ENCODE results near the gene FKBP1C. TPM values are rescaled to one million over a fixed set of nuclear protein-coding genes. Genes with fewer than 3 reads are reported as not detected.

FKBP1C gene
- total RNA-seq, 4 donors from 2014 or later = 0.17 to 0.34 (median 0.32) TPM; not detected in 1

DNA sequence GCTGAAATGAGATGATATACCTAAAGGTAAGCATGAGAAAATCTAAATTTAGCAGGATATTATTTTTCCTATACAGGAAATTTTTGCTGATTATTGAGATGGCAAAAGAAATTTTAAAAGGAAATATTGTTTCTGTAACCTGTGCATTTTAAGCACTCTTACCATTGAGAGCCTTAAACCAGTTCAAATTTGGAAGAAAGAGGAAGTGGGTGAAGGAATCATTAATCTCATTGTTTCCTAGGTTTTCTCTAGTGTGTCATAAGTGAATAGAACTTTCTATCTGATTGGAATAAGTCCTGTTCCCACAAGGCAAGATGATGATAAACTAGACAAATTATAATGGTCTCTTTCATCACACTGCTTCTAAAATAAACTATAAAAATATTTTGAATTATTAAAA is 22.4 kb upstream of the FKBP1C start:
- intact Hi-C loops (cut with DNase I) = no loop called here
- H3K27ac ChIP-seq (replicated peaks in 1 of 4) = no peak overlapping the region
- no peaks in the 10 kb centered on the region for H3K27me3 ChIP-seq
- H3K4me3 ChIP-seq = no peak overlapping the region
- no peaks in the 10 kb centered on the region for H3K4me1 ChIP-seq
- H3K36me3 ChIP-seq = no peaks in the 10 kb centered on the region
- H3K9me3 ChIP-seq = no peaks in the 10 kb centered on the region
- no peak for TF ChIP-seq POLR2AphosphoS5 (IDR thresholded peaks at IDR 0.05)
- DNase-seq (ENCODE audit: extremely low spot score) = no peak

DNA sequence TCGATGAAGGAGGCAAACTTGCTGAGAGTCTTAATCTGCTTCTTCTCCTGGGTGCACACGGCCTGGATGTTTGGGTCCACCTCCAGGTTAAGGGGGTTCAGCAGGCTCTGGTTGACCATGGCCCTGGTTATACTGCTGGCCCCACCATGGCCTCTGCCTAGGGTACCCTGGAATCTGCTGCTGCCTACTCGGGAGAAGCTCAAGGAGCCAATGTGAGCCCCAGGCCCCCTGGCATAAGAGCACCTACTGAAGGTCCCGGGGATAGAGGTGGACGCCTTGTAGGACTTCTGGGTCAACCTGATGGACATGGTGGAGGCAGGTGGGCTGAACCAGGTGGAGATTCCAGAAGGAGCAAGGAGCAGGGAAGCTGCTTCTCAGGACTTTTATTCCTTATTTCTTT is 17.9 kb upstream of the FKBP1C start:
- WGBS = 100% methylated on average over 2 of the region's 5 CpGs
- Histone ChIP-seq H3K36me3 (no peaks in the 10 kb centered on the region), H3K27me3 (no peaks in the 10 kb centered on the region), H3K4me1 (no peaks in the 10 kb centered on the region), H3K4me3 (no peak overlapping the region), H3K27ac (replicated peaks in 1 of 4) (no peak overlapping the region), H3K9me3 (no peaks in the 10 kb centered on the region)
- DNase-seq (ENCODE audit: extremely low spot score) = no peak
- TF ChIP-seq POLR2A (IDR thresholded peaks at IDR 0.05; ENCODE audit: low read depth) = no peak
- TF ChIP-seq POLR2AphosphoS5 (IDR thresholded peaks at IDR 0.05) = no peak
- TF ChIP-seq, protein P1, sequence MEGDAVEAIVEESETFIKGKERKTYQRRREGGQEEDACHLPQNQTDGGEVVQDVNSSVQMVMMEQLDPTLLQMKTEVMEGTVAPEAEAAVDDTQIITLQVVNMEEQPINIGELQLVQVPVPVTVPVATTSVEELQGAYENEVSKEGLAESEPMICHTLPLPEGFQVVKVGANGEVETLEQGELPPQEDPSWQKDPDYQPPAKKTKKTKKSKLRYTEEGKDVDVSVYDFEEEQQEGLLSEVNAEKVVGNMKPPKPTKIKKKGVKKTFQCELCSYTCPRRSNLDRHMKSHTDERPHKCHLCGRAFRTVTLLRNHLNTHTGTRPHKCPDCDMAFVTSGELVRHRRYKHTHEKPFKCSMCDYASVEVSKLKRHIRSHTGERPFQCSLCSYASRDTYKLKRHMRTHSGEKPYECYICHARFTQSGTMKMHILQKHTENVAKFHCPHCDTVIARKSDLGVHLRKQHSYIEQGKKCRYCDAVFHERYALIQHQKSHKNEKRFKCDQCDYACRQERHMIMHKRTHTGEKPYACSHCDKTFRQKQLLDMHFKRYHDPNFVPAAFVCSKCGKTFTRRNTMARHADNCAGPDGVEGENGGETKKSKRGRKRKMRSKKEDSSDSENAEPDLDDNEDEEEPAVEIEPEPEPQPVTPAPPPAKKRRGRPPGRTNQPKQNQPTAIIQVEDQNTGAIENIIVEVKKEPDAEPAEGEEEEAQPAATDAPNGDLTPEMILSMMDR (IDR thresholded peaks at IDR 0.05) = no peak
- no peak for TF ChIP-seq EP300 (IDR thresholded peaks at IDR 0.05)
- intact Hi-C loops (cut with DNase I) = no loop called here

DNA sequence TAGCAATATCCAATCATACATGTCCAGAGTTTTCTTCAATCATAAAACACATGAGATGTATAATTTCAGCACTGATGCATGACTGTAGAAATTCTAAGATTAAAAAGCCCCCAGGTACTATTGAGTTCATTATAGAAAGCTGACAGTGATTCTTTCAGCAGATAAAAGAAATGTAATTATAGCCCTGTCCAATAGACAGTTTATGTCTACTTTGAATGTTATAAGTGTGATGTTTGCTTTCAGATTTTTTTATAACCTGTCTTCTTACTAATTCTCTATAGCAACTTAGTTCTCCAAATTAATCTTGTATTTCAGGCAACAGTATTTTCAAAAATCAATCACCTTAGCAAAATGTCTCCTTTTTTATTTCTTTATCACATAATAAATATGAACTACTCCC is 13.5 kb upstream of the FKBP1C start:
- TF ChIP-seq POLR2A (IDR thresholded peaks at IDR 0.05; ENCODE audit: low read depth) = no peak
- TF ChIP-seq EP300 (IDR thresholded peaks at IDR 0.05) = no peak
- no peak for TF ChIP-seq POLR2AphosphoS5 (IDR thresholded peaks at IDR 0.05)
- TF ChIP-seq, protein P1 (IDR thresholded peaks at IDR 0.05) = no peak
- intact Hi-C loops (cut with DNase I) = no loop called here
- DNase-seq (ENCODE audit: extremely low spot score) = no peak
- Histone ChIP-seq H3K27ac (replicated peaks in 1 of 4) (no peak overlapping the region), H3K36me3 (no peaks in the 10 kb centered on the region), H3K4me1 (no peaks in the 10 kb centered on the region), H3K4me3 (no peak overlapping the region), H3K9me3 (peaks cover 0 to 3% (median 0%) of the 10 kb centered on the region in 4 donors), H3K27me3 (no peaks in the 10 kb centered on the region)

DNA sequence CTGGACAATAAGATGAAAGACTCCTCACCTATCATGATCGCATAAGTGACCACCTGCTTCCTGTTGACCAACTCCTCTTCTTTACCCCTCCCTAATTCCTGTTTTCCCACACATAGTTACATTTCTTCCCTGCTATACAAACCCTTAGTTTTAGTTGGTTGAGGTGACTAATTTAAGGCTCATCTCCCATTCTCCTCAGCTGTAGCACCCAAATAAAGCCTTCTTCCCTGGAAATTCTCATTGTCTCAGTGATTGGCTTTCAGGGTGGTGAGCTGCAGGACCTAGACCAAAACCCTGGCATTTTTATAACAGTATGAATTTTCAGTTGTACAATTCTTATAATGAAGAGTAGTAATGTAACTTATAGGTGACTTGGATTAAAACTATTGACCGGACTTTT is 2.1 kb downstream of the FKBP1C start:
- intact Hi-C loops (cut with DNase I) = no loop called here
- WGBS = 98% methylated on average over 2 of the region's 2 CpGs
- no peaks in the 10 kb centered on the region for H3K27me3 ChIP-seq
- TF ChIP-seq, protein P1 (IDR thresholded peaks at IDR 0.05) = no peak
- TF ChIP-seq EP300 (IDR thresholded peaks at IDR 0.05) (no peak), POLR2AphosphoS5 (IDR thresholded peaks at IDR 0.05) (no peak), POLR2A (IDR thresholded peaks at IDR 0.05; ENCODE audit: low read depth) (no peak)
- H3K4me1 ChIP-seq = no peaks in the 10 kb centered on the region
- no peak overlapping the region for H3K27ac ChIP-seq (replicated peaks in 1 of 4)
- H3K4me3 ChIP-seq = no peak overlapping the region
- no peaks in the 10 kb centered on the region for H3K36me3 ChIP-seq
- DNase-seq (ENCODE audit: extremely low spot score) = no peak
- H3K9me3 ChIP-seq = peaks cover 0 to 4% (median 0%) of the 10 kb centered on the region in 4 donors

DNA sequence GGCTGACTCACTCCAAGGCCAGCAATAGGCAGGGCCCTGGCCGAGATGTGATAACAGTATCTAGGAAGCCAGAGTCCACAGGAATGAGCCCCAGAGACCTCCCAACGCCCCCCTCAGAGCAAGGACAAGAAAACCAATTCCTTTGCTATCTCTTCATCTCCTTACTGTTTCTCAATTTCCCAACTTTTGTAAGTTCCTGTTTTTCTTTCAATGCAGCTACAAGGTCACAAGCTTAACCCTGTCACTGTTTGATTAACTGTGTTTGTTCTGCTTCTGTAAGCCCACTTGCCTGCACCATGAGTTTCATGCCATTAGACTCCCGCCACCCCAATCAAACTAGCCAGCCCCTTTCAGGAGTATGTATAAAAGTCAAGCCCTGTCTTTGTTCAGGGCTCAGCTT is 3.5 kb downstream of the FKBP1C start:
- Histone ChIP-seq H3K27ac (replicated peaks in 1 of 4) (no peak overlapping the region), H3K27me3 (no peaks in the 10 kb centered on the region), H3K4me3 (no peak overlapping the region), H3K4me1 (no peaks in the 10 kb centered on the region), H3K9me3 (peaks cover 0 to 4% (median 0%) of the 10 kb centered on the region in 4 donors), H3K36me3 (no peaks in the 10 kb centered on the region)
- WGBS = 33% methylated on average over 3 of the region's 3 CpGs
- intact Hi-C loops (cut with DNase I) = no loop called here
- TF ChIP-seq EP300 (IDR thresholded peaks at IDR 0.05) (no peak), POLR2A (IDR thresholded peaks at IDR 0.05; ENCODE audit: low read depth) (no peak), POLR2AphosphoS5 (IDR thresholded peaks at IDR 0.05) (no peak)
- TF ChIP-seq, protein P1 (IDR thresholded peaks at IDR 0.05) = no peak
- DNase-seq (ENCODE audit: extremely low spot score) = no peak

All from esophagus muscularis mucosa (tissue), 4 donors.